GM19463 (cell line): ENCODE data around the gene CIB1.
"Not testable (repeated sequence)": the region's sequence is repeated elsewhere in the genome, so short reads cannot be mapped to it uniquely, and the experiment has no call there.

Experiments used
- ATAC-seq: cut with Tn5 transposase; IDR thresholded peaks from one replicate; pipeline ENCODE4 v1.9.1; 2021; ENCODE audit warnings: mild to moderate bottlenecking, moderate library complexity; ENCODE audit not compliant: unreplicated experiment

Gene CIB1

DNA sequence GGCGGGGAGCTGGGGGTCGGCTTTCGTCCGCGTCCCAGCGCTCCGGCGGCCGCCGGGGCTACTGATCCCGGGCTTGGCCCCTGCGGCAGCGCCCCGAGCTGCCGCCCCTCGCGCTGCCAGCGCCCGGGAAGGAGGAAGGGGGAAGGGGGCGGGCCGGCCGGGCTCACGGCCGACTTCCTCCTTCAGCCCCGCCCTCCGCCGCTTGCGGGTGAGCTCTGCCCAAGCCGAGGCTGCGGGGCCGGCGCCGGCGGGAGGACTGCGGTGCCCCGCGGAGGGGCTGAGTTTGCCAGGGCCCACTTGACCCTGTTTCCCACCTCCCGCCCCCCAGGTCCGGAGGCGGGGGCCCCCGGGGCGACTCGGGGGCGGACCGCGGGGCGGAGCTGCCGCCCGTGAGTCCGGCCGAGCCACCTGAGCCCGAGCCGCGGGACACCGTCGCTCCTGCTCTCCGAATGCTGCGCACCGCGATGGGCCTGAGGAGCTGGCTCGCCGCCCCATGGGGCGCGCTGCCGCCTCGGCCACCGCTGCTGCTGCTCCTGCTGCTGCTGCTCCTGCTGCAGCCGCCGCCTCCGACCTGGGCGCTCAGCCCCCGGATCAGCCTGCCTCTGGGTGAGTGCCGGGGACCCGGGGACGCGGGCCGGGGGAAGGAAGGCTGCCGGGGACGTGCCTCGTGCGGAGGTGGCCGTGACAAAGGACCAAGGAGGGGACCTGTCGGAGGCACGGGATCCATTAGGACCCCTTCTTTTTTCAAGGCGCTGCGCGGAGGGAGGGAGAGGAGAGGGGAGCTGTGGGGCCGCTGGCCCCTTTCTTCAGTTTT lies 32.4 kb downstream of the CIB1 start, which contains the start of gene SEMA4B:
TSS of gene SEMA4B (plus strand) at position 201 of the 814 bp plus-strand sequence. CDS start at position 450, 249 bp downstream.
- peak; percentile 79 for ATAC-seq

DNA sequence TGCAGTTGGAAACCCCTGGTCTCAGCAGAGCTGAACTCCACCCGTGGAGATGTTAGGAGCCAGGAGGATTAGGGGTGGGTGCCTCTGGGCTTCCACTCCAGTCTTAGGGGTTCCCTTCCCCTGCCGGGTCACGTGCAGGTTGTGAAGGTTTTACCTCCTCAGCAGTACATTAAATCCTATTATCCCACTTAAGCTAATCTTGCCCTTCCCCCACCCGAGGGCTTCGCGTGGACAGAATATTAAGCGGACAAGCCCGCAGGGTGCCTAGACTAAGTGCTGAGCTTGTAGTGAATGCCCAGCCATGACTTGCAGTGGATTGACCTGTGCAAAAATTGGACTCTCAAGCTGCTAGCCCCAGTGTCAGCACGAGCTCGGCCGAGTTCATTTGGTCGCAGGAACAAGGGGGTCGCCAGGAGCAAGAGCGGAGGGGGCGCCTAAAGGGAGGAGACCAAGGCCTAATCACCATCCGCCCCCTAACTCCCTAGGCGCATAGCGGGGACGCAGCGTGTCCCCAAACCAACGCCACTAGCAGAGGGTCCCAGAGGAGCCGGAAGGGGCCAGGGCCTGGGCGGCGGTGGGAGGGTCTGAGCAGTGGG lies 33.1 kb downstream of the CIB1 start:
- peak; percentile 1 for ATAC-seq

DNA sequence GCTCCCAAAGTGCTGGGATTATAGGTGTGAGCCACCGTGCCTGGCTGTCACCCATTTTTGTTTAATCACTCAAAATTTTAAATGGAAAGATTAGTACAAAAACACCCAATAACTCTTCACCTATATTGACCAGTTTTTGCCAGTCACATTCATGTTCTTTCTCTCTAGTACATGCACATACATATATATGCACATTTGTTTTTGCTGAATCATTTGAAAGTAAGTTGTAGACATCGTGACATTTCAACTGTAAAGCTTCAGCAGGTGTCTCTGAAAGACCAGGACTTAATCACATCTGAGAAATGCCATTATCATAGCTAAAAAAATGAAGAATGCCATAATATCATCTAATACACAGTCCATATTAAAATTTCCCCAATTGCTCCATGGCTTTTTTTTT lies 39.1 kb downstream of the CIB1 start:
- ATAC-seq, result no peak

DNA sequence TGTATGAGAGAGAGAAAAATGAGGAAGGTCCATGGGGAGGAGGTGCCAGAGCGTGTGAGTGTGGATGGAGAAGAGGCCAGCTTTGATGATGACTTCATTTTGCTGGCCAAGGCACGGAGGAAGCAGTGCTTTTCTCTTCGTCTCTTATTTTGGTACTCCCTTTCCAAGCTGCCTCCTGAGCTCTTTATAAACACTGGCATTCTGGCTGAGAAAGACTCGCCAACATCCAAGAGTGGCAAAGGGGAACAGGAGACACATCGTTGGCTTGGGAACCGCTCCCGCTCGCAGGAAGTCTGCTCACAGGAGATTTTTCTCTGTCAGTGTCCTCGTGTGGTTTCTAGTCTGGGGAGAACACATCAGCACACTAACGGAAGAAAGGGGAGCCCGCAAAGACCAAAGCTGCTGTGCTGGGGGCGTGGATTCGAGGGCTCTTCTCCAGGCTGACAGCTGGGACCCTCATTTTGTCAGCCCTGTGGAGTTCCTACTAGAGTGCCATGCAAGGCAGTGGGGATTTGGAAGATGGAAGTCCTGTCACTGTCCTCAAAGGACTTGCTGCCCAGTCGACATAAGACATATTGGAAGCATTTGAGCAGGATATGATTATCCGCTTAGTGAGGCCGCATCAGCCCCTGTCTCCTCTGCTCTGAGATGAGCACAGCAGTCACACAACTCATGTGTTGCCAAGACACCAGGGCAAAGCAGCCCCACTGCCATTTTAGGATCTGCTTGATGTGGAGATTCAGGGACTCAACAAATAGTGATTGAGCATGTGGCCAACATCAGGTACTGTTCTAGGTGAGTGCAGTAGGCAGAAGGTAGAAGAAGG lies 40.6 kb downstream of the CIB1 start:
- no peak for ATAC-seq

DNA sequence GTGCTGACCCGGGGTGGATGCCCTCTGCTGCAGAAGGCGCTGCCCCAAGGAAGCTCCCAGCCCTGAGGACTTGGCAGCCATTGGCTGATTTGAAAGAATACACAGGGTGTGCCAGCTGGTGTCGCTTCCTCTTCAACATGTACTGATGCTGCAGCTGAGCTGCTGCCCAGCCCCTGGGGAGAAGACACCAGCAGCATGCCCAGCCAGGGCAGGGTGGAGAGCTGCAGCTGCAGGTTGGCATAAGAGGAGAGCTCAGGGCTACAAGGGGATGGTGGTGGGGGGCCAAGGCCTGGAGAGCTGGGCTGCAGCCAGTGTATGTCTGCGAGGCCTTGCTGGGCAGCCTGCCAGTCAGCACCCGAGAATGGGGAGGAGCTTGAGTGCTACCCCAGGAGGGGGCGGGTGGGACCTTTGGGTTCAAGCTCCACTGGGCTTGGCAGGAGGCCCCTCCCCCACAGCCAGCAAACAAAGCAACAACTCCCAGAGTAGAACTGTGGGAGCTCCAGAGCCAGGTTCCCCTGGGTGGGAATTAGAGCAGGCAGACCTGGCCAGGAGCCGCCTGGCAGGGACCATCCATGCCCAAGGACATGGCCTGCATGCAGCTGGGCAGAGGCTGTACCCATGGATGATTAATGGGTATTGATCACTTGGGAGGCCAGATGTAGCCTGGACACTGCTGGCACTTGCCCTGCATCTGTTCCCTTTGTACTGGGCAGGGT lies 41.8 kb downstream of the CIB1 start:
- peak; percentile 68 for ATAC-seq

DNA sequence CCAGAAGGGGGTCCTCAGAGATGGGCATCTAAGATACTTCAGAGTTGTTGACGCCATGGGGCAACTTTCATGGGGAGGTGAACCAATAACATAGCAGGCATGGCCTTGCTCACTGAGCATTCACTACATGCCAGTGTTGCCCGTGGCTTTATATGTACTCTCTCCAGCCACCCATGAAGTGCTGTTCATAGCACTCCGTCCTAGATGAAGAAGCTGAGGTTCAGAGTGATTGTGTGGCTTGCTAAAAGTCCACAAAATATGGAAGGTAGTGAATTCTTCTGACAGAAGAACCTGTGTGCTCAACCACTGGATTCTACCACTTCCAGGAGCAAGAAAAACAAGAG lies 42.4 kb downstream of the CIB1 start:
- peak; percentile 10 for ATAC-seq

DNA sequence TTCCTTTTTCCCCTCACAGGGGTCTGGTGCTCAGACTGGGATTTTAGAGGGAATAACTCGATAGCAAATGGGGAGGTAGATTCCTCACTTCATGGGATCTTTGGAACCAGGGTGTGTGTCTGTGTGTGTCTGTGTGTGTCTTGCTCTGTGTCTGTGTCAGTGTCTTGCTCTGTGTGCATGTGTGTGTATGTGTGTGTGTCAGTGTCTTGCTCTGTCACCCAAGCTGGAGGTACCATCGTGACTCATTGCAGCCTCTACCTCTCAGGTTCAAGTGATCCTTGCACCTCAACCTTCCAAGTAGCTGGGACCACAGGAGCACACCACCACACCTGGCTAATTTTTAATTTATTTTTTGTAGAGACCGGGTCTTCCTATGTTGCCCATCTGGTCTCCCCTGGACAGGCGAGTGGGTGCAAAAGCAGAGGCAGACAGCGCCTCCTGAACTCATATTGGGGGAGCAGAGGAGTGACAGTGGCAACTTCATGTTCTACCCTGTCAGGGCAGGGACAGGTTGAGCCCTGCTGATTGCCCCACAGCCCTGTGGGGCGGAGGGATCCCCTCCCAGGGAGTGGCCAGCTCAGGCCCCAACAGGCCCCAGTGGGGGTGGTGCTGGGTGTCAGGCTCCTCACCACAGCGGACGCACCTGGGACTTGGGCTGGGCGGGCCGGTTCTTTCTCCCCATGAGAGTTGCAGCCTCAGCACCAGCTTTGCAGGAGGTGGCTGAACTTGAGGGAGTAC lies 43.0 kb downstream of the CIB1 start:
- ATAC-seq, result peak; percentile 38

DNA sequence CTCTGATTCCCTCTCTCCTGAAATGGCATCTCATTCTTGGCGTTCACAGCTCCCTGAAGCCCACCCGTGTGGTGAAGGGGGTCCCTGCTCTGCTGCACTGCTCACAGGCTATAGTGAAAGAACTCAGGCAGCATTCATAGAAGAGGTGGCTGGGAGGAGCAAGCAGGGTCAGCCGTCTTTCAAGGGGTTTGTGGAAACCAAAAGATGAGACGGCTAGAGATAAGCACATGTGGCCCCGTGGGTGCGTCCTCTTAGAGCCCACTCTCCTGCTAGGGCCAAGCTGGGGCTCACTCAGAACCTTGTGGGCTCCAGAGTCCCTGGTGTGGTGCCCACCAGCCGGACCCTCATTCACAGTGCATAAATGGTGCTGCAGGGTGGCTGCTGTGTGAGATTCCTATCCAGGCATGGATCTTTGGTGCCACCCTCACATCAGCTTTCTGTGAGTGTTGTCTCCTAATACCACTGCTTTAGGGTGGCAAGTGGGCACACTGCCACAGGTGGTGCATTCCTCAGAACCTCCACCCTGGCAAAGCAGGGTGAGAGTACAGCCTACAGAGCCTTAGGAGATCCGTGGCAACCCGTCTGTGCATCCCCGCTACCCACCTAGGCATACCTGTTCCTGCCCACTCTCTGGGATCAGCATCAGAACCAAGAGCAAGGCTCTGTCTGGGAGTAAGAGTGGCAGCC lies 43.8 kb downstream of the CIB1 start:
- ATAC-seq, result no peak

DNA sequence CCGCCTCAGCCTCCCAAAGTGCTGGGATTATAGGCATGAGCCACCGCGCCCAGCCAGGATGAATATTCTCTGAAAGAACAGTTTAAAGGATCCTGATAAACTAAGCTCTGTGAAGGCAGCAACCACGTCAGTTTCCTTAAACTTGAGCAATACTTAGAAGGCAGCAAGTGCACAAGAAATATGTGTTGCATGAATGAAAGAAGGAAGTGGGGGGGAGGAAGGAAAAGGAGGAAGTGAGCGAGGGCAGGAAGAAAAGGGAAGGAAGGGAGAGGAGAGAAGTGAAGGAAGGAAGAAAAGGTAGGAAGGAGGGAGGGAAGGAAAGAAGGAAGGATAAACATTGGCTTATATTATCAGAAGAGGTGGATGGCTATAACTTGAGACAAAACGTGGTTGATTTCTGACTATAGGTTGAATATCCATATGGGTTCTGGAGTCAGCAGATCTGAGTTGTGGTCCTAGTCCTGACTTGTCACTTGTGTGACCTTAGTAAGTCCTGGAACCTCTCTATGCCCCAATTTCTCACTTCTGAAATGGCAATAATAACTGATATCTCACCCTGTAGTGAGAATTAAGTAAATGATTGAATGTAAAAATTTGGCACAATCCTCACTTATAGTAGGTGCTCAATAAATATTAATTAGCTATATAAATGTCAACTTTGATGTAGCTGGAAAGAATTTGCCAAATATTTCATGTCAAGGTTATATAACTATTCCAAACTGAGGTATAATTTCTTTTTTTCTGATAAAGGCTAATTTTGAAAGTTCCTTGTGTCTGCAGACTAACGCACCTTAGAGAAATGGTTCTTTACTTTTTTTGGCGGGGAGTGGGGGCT lies 44.6 kb downstream of the CIB1 start:
- ATAC-seq, result no peak

DNA sequence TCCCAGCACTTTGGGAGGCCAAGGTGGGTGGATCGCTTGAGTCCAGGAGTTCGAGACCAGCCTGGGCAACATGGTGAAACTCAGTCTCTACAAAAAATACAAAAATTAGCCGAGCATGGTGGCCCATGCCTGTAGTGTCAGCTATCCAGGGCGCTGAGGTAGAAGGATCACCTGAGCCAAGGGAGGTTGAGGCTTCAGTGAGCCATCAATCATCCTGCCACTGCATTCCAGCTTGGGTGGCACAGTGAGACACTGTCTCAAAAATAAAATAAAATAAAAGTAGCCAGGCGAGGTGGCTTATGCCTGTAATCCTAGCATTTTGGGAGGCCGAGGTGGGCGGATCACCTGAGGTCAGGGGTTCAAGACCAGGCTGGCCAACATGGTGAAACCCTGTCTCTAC lies 45.7 kb downstream of the CIB1 start:
- not testable (repeated sequence) for ATAC-seq

DNA sequence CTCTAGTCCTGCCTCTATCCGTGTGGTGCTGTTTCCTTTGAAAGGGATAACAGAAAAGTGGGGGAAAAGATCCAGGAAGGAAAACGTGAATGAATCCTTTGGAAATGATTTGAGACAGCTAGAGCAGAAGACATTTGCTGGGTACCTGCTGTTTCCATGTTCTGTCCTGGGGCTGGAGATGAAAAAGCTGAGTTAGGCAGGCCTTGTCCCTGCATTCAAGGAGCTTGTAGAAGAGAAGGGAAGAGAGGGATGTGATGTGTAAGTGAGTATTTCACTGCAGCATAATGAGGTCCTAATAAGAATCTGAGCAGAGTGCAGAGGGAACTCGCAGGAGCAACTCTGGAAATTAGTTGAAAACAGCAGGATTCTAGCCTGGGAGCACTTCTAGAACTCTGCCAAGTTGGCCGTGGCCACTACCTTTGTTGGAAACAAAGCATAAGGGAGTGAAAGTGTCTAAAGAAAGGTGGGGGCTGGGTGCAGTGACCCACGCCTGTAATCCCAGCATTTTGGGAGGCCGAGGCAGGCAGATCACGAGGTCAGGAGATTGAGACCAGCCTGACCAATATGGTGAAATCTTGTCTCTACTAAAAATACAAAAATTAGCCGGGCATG lies 46.4 kb downstream of the CIB1 start:
- ATAC-seq, result no peak

DNA sequence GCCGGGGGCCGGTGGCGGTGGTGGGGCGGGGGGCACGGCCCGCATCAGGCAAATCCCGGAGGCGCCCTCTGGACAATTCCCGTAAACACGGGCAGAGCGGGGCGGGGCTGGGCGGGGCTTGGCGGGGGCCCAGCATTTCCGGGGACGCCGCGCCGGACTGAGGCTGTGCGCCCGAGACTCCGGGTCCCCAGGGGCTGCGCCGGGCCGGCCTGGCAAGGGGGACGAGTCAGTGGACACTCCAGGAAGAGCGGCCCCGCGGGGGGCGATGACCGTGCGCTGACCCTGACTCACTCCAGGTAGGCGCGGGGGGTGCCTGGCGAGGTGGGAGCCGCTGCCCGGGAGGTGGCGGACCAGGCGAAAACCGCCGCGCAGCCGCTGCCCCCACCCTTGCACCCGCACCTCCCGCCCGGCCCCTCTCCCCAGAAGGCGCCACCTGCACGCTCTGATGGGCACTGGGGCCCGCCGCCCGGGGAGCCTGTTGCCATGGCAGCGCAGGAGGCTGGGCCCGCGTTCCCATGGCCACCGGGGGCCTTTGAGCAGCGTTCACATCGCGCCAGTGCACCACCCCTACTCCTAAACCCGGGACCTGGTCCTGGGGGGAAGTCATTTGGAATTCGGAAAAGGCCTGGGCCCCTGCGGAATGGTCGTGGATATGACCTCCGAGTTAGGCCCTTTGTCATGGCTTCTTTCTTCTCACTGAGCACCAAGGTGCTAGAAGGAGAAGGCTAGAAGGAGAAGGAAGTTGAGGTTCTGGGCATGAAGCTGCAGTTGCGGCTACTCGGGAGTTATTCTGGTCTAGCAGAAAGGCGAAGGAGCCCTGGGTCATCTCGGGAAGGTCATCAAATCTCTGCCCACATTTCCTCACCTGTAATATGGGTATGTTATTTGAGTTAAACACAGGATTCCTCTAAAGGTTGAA lies 48.7 kb downstream of the CIB1 start:
- ATAC-seq, result peak; percentile 82

DNA sequence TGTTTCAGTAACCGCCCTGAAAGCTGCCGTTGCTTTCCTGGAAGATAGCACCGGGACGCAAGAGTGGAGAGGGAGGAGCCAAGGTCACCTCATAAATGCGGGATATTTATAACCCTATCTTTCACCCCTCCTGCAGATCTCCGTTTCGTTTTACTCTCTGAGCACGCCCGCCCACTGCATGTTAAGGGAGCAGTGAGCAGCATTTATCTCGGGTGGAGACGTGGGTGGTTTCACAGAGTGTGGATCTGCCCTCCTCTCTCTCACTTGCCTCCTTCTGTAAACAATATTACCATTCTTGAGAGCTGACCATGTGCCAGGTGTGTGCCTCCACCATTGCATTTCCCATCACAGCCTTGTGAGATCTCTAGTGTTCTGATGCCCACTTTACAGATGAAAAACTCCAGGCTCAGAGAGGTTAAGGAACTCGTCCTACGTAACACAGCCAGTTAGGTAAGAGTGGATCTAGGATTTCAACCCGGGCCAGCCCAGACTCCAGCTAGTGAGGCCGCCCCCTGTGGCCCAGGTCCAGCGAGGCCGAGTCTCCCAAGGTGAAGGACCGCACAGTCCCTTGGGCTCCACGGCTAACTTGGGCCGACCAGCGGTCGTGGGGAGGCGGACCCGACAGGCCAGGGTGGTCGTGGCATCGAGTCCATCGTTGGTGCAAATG lies 49.5 kb downstream of the CIB1 start:
- peak; percentile 32 for ATAC-seq

DNA sequence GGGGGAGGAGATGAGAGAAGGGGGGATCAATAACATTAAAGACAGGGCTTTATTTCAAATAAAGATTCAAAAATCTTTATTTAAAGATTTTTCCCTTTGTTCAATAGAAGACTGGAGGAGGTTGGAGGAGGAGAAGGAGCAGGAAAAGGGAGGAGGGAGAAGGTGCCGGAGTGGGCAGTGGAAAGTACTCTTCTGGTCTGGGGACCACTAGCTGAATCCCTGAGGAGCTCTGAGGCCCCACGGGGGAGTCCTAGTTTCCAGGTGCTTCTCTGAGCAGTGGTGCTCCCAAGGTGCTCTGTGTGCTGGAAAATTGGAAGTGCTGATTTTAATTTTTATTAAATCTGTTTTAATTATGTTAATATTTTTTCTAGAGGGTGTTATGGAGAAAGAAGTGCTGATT lies 52.0 kb downstream of the CIB1 start:
- no peak for ATAC-seq
